Activated T-cell treated with anti-CD3 and anti-CD28 coated beads for 1 hour (primary cell): ENCODE results near the gene AVEN.

ENCODE experiments used
- DNase-seq: peaks from one replicate; pipeline ENCODE4 v3.0.0-alpha.2; 2020; ENCODE audit warnings: low read depth

The AVEN gene

DNA sequence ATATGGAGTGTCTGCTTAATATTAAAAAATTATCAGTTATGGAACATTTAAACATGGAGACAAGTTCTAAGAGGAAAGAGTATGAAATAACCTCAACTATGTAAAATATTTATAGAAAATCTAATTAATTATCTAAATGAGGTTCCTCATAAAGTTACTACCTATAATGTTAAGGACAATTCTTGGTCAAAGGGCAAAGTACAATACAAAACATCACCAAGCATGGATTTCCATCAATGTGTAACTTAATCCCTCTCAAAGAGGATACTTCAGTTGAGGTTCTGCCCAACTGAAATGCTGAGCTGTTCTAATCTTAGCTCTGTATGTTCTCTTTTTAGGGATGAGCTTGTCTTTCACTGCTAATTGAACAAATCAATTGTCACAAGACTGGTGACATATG, 126.7 kb downstream of the AVEN start:
- DNase-seq = no peak

DNA sequence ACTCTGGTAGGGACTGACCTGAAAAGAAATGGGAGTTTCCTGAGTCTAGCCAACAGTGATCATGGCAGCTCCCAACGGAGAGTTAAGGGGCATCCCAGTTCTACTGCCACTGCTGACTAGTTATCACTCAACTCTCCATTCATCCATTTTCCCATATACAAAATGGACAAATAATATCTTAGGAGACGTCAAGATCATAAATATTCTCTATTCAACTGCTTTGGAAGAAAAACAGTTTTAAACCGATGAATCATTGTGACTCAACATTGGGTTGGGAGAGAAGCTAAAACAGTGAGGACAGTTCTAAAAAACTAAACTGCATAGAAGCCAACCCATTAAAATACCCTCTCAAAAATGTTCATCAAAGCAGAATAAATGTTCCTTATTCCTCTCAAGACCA, 128.3 kb downstream of the AVEN start:
- no peak for DNase-seq

DNA sequence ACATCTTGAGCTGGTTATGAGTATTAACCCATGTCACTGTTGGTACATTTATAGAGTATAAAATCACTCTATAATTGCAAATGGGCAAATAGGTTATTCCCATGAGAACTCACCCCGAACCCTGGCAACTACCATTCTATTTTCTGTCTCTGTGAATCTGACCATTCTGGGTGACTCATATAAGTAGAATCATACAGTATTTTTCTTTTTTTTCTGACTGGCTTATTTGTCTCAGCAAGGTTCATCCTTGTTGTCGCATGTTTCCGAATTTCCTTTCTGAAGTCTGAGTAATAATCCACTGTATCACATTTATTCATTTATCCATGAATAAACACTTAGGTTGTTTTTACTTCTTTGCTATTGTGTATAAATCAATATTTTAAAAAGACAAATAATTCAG, 130.6 kb downstream of the AVEN start:
- no peak for DNase-seq

- DNase-seq = no peak
Measured at GRCh38 chr15:33907326-33907725, 131.7 kb downstream of the AVEN start.

- DNase-seq = no peak
Measured at GRCh38 chr15:33903661-33904060, 135.3 kb downstream of the AVEN start.

DNA sequence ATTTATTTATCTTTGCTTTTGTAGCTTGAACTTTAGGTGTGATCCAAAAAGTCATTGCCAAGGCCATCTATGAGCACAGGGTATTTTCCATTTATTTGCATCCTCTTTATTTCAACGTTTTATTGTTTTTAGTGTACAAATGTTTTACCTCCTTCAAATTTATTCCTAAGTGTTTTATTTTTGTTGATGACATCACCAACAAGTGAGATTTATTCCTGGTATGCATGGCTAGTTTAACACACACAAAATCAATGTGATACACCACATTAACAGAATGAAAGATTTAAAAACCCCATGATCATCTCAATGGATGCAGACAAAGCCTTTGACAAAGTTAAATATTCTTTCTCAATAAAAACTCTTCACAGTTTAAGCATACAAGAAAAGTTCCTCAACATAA, 137.0 kb downstream of the AVEN start:
- DNase-seq = no peak

DNA sequence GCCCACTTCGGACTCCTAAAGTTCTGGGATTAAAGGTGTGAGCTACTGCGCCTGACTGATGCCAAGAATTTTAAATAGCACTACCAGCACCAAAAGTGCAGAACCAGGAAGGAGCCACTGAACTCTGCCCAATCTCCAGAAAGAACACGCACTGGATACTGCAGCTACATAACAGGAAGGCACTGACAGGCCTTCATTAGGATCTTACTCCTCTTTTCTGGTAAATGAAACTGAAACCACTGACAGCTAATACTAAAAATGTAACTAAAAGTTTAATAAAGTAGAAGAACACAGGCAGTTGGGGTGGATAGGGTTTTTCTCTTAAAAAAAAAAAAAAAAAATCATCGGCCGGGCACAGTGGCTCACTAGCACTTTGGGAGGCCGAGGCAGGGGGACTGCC, 144.8 kb downstream of the AVEN start:
- no peak for DNase-seq

- no peak for DNase-seq
Measured at GRCh38 chr15:33888176-33888575, 150.8 kb downstream of the AVEN start.

DNA sequence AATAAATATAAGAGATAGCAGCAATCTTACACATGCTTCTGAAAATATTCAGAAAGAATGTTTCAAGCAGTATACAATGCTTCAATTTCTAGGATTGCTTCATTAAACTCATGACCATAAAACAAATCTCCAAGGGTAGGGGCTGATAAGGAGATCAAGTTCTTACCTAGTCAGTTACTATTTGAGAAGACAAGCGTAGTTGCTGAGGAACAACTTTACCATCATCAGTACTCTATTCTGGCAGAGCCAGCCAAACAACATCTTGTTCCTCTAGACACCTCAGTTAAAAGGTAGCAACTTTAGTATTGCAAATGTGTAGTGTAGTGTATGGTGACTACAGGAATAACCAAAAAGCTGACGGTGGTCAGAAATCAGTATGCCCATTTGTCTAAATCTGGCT, 156.1 kb downstream of the AVEN start:
- DNase-seq = no peak

- DNase-seq = no peak
Measured at GRCh38 chr15:33874156-33874555, 164.8 kb downstream of the AVEN start.

GRCh38 chr15:33872416-33873106, 166.4 kb downstream of the AVEN start:
- DNase-seq = no peak

- DNase-seq = no peak
Measured at GRCh38 chr15:33871980-33872379, 167.0 kb downstream of the AVEN start.

GRCh38 chr15:33866101-33866737, 172.8 kb downstream of the AVEN start:
- no peak for DNase-seq

- DNase-seq = no peak
Measured at GRCh38 chr15:33865416-33865815, 173.6 kb downstream of the AVEN start.

- DNase-seq = no peak
Measured at GRCh38 chr15:33864360-33865075, 174.5 kb downstream of the AVEN start.

DNA sequence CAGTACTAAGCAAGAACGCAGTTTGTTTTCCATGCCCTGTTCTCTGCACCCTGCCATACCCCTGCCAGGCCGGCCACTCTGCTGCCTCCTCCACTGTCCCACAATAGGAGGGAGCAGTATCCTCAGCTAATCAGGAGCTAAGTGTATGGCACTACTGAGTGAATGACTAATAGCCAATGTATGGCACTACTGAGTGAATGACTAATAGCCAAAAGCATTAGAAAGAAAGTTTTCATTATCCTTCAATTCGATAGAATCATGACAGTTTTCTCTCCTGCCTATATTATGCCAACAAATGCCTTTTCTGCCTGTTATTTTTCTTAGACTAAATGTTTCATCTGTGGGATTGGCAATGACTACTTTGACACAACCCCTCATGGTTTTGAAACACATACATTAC, 178.2 kb downstream of the AVEN start:
- DNase-seq = no peak

DNA sequence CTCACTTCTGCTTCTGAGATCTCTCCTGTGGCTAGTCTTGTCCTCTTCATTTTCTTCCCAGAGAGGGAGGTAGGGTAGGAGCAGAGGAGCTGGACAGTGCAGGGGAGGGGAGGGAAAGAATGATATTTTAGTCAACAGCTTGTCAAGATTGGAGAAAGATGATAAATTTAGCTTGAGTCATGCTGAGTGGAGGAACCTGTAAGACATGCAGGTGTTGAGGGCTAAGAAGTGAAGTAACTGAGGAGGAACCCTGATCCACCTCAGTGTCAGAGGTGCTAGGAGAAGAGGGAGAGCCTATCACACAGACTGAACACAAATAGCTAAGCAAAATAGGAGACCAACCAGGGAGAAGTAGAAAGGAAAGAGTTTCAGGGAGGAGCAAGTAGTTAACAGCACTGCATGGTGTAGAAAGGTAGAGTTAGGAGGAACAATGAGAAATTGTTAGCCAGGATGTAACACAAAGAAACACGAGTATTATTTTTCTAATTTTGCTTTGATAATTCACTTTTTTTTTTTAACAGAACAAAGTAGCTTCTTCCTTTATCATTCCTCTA, 178.9 kb downstream of the AVEN start:
- no peak for DNase-seq

- DNase-seq = no peak
Measured at GRCh38 chr15:33858836-33859235, 180.2 kb downstream of the AVEN start.

DNA sequence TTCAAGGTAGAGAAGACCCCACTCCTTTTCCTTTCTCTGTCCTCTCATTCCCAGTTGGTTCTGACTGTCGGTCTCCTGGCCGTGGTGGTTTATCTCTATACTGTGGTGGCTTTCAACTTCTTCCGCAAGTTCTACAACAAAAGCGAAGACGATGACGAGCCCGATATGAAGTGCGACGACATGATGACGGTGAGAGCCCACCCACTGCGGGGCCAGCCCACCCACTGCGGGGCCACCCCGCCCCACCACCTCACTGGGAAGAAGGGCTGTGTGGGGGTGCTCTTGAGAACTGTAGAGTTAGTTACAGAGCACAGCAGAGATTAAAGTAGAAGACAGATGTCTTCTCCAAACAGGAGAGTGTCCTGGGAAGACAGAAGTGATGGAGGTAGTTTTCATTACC, 181.3 kb downstream of the AVEN start:
- no peak for DNase-seq

DNA sequence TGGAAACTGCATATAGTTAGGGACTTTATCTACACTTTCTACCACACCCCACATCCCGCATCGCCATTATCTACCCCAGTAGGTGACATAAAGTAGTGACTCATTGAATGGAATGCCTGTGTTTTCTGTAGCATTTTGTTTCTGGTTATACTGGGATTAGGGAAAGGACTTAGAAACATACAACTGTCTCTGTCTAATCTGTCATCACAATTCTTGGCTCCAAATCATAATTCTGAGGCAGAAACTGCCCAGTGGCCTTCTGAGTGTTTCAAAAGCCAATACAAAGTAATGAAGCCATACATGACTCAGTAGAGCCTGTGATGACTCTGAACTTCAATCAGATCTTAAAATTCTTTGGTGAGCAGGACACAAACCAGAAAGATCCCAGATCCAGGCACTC, 186.4 kb downstream of the AVEN start:
- no peak for DNase-seq

DNA sequence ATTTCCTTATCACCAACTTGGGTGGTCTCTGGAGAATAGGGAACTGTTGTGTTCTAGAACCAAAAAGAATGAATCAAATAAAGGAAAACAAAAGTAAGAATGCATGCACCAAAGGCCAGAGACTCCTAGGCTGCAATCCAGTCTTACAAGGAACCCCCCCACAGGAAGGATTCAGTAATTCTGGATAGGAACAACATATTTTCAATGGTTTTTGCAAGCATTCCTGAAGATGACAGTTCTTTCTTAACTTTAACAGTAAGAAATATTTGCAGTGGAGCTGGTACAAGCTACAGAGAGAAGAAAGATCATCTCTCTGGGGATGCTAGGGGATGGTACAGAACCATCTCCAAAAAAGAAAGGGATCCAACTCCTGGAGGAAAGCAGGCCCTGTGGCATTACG, 186.9 kb downstream of the AVEN start:
- no peak for DNase-seq

GRCh38 chr15:33851079-33851478, 187.9 kb downstream of the AVEN start:
- DNase-seq = no peak

- DNase-seq = no peak
Measured at GRCh38 chr15:33848011-33848410, 191.0 kb downstream of the AVEN start.
